HG03460 (cell line): ENCODE measurements around the gene NKAIN2.
"Not testable (repeated sequence)": the region's sequence is repeated elsewhere in the genome, so short reads cannot be mapped to it uniquely, and the experiment has no call there.

Source experiments
- ATAC-seq: cut with Tn5 transposase; IDR thresholded peaks from one replicate; pipeline ENCODE4 v1.9.1; 2021; ENCODE audit not compliant: unreplicated experiment

Gene NKAIN2

GRCh38 chr6:123888771-123889513 is 85.3 kb downstream of the NKAIN2 start:
- no peak for ATAC-seq

GRCh38 chr6:123895346-123895745 is 91.7 kb downstream of the NKAIN2 start:
- ATAC-seq: no peak

GRCh38 chr6:123895806-123896205 is 92.1 kb downstream of the NKAIN2 start:
- ATAC-seq: no peak

- ATAC-seq: no peak
Measured at GRCh38 chr6:123896869-123897268, 93.2 kb downstream of the NKAIN2 start.

GRCh38 chr6:123897965-123898364 is 94.3 kb downstream of the NKAIN2 start:
- ATAC-seq: no peak

GRCh38 chr6:123898665-123899064 is 95.0 kb downstream of the NKAIN2 start:
- peak; percentile 50 for ATAC-seq

- no peak for ATAC-seq
Measured at GRCh38 chr6:123899745-123900144, 96.1 kb downstream of the NKAIN2 start.

GRCh38 chr6:123901436-123901835 is 97.8 kb downstream of the NKAIN2 start:
- no peak for ATAC-seq

- ATAC-seq: no peak
Measured at GRCh38 chr6:123902738-123903313, 99.2 kb downstream of the NKAIN2 start.

GRCh38 chr6:123904228-123904627 is 100.6 kb downstream of the NKAIN2 start:
- no peak for ATAC-seq

- no peak for ATAC-seq
Measured at GRCh38 chr6:123908797-123909196, 105.1 kb downstream of the NKAIN2 start.

GRCh38 chr6:123909989-123910388 is 106.3 kb downstream of the NKAIN2 start:
- ATAC-seq: no peak

- ATAC-seq: no peak
Measured at GRCh38 chr6:123913863-123914262, 110.2 kb downstream of the NKAIN2 start.

- ATAC-seq: not testable (repeated sequence)
Measured at GRCh38 chr6:123923379-123923778, 119.7 kb downstream of the NKAIN2 start.

- peak; percentile 97 for ATAC-seq
Measured at GRCh38 chr6:123925350-123925749, 121.7 kb downstream of the NKAIN2 start.

- ATAC-seq: no peak
Measured at GRCh38 chr6:123925842-123926399, 122.3 kb downstream of the NKAIN2 start.

- no peak for ATAC-seq
Measured at GRCh38 chr6:123928529-123928928, 124.9 kb downstream of the NKAIN2 start.

GRCh38 chr6:123931928-123932327 is 128.3 kb downstream of the NKAIN2 start:
- no peak for ATAC-seq

GRCh38 chr6:123940551-123940950 is 136.9 kb downstream of the NKAIN2 start:
- no peak for ATAC-seq

GRCh38 chr6:123941855-123942254 is 138.2 kb downstream of the NKAIN2 start:
- no peak for ATAC-seq

GRCh38 chr6:123945386-123945785 is 141.7 kb downstream of the NKAIN2 start:
- ATAC-seq: no peak

- ATAC-seq: no peak
Measured at GRCh38 chr6:123953920-123954319, 150.3 kb downstream of the NKAIN2 start.
